ENCODE data around the gene POU3F2.

DNA sequence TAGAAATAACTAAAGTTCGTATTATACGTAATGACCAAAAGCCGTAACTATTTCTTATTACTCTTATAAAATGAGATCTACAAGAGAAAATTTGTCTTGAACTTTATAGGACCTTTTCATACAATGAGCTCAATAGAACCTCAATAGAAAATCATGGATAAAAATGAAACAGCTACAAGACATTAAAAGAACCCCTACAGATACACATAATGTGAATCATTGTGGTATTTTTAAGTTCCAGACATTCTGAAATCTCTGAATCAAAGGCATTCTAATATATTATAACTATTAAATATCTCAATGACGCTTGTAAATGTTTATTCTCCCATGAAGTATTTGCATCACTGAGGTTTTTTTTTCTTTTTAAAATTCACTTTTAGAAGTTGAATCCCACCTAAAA is 22.2 kb upstream of the POU3F2 start:
- TF ChIP-seq, protein P1, sequence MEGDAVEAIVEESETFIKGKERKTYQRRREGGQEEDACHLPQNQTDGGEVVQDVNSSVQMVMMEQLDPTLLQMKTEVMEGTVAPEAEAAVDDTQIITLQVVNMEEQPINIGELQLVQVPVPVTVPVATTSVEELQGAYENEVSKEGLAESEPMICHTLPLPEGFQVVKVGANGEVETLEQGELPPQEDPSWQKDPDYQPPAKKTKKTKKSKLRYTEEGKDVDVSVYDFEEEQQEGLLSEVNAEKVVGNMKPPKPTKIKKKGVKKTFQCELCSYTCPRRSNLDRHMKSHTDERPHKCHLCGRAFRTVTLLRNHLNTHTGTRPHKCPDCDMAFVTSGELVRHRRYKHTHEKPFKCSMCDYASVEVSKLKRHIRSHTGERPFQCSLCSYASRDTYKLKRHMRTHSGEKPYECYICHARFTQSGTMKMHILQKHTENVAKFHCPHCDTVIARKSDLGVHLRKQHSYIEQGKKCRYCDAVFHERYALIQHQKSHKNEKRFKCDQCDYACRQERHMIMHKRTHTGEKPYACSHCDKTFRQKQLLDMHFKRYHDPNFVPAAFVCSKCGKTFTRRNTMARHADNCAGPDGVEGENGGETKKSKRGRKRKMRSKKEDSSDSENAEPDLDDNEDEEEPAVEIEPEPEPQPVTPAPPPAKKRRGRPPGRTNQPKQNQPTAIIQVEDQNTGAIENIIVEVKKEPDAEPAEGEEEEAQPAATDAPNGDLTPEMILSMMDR (conservative IDR thresholded peaks at IDR 0.05): no peak
- TF ChIP-seq ZFX (IDR thresholded peaks at IDR 0.05): no peak
